ENCODE data around the gene C9orf153. TPM values are rescaled to one million over a fixed set of nuclear protein-coding genes. Genes with fewer than 3 reads are reported as not detected.

The C9orf153 gene
- total RNA-seq, 1 experiment from 2014 or later = not detected

GRCh38 chr9:86303316-86303975 is 44.0 kb upstream of the C9orf153 start:
- Histone ChIP-seq H3K9me3 (ENCODE audit: control insufficient read depth in 1 of 2, insufficient read depth in 1 of 2, low read depth in 1 of 2, low read length in 2 of 2) (no peaks in the 10 kb centered on the region), H3K4me3 (replicated peaks in 1 of 2; ENCODE audit: low read depth in 1 of 2, low read length in 2 of 2) (no peak overlapping the region), H3K9me2 (ENCODE audit: insufficient read depth) (no peaks in the 10 kb centered on the region), H3K27me3 (ENCODE audit: insufficient read depth, low read length) (no peaks in the 10 kb centered on the region), H4K20me1 (ENCODE audit: insufficient read depth) (no peaks in the 10 kb centered on the region), H3K27ac (ENCODE audit: low read depth, low read length) (no peak overlapping the region; the same call in 1 of the 2 replicates), H3K9ac (ENCODE audit: low read length) (no peak overlapping the region), H3K36me3 (ENCODE audit: control insufficient read depth in 1 of 2, insufficient read depth in 2 of 2, low read length in 2 of 2) (peaks cover 22 to 47% of the 10 kb centered on the region in 2 experiments; a peak in 3 of 4 replicates), H3K4me2 (ENCODE audit: low read length) (no peak overlapping the region), H3K79me2 (ENCODE audit: insufficient read depth, low read length) (no peaks in the 10 kb centered on the region), H2AFZ (ENCODE audit: low read depth, low read length, poor library complexity, severe bottlenecking) (no peak overlapping the region), H3K4me1 (ENCODE audit: control insufficient read depth in 1 of 2, insufficient read depth in 2 of 2, low read length in 2 of 2) (peaks cover 2 to 7% of the 10 kb centered on the region in 2 experiments; a peak in 3 of 4 replicates)
- RAD21 ChIA-PET (ENCODE audit: low non-redundant PET in 1 of 2, low total read pairs in 2 of 2, uncharacterized antibody in 2 of 2, unreplicated experiment in 2 of 2) = no interaction called here
- BruUV-seq (replicated peaks) = no TSS peak
- DNase-seq (ENCODE audit: low read depth, low spot score) (no peak), ATAC-seq (peak; percentile 52; the same call in 1 of the 2 replicates)
- CTCF ChIA-PET = no interaction called here
- TF ChIP-seq EZH2phosphoT487 (IDR thresholded peaks at IDR 0.05; ENCODE audit: borderline replicate concordance) (no peak), CEBPB (IDR thresholded peaks at IDR 0.05; ENCODE audit: low read depth) (no peak), YY1 (IDR thresholded peaks at IDR 0.05; ENCODE audit: extremely low read depth, insufficient replicate concordance, low read depth, low read length) (no peak), MAX (IDR thresholded peaks at IDR 0.05) (no peak), FOSL1 (IDR thresholded peaks at IDR 0.05; ENCODE audit: low read depth) (no peak), ZBTB33 (IDR thresholded peaks at IDR 0.05; ENCODE audit: extremely low read depth, insufficient replicate concordance, low read length) (no peak), POLR2AphosphoS5 (IDR thresholded peaks at IDR 0.05; ENCODE audit: low read depth, low read length) (no peak), ELF1 (IDR thresholded peaks at IDR 0.05; ENCODE audit: borderline replicate concordance, low read depth) (no peak), POLR2A (IDR thresholded peaks at IDR 0.05; ENCODE audit: borderline replicate concordance, extremely low read depth, insufficient read depth, insufficient read length) (no peak), SIN3A (IDR thresholded peaks at IDR 0.05; ENCODE audit: low read depth) (no peak), ZFX (IDR thresholded peaks at IDR 0.05) (no peak), ZNF274 (IDR thresholded peaks at IDR 0.05; ENCODE audit: low read depth, low read length) (no peak)
- intact Hi-C loops (cut with micrococcal nuclease) = no loop called here
- POLR2A ChIA-PET = no interaction called here

Measured in HCT116 (cell line).